GM18867 (cell line): ENCODE results near the gene ZEB2.

ENCODE experiments used
- ATAC-seq: cut with Tn5 transposase; IDR thresholded peaks from one replicate; pipeline ENCODE4 v1.9.1; 2021; ENCODE audit warnings: mild to moderate bottlenecking, moderate library complexity; ENCODE audit not compliant: unreplicated experiment

Gene ZEB2

GRCh38 chr2:144519934-144520731, at the start of gene ZEB2:
Gene ZEB2, minus strand, starts transcription at chr2:144520119. Its CDS starts 2,769 bp downstream, at chr2:144517350.
- no peak for ATAC-seq

- ATAC-seq: no peak
Measured at GRCh38 chr2:144567745-144568144, 47.8 kb upstream of the ZEB2 start.

GRCh38 chr2:144566448-144566847, 46.5 kb upstream of the ZEB2 start:
- ATAC-seq: no peak

GRCh38 chr2:144560251-144560650, 40.3 kb upstream of the ZEB2 start:
- no peak for ATAC-seq

GRCh38 chr2:144559681-144560080, 39.8 kb upstream of the ZEB2 start:
- no peak for ATAC-seq

- no peak for ATAC-seq
Measured at GRCh38 chr2:144559242-144559641, 39.3 kb upstream of the ZEB2 start.

- ATAC-seq: no peak
Measured at GRCh38 chr2:144554492-144555210, 34.7 kb upstream of the ZEB2 start.

- no peak for ATAC-seq
Measured at GRCh38 chr2:144553379-144553778, 33.5 kb upstream of the ZEB2 start.

- no peak for ATAC-seq
Measured at GRCh38 chr2:144552821-144553220, 32.9 kb upstream of the ZEB2 start.

- no peak for ATAC-seq
Measured at GRCh38 chr2:144550911-144551310, 31.0 kb upstream of the ZEB2 start.

GRCh38 chr2:144550084-144550483, 30.2 kb upstream of the ZEB2 start:
- no peak for ATAC-seq

GRCh38 chr2:144548532-144549191, 28.7 kb upstream of the ZEB2 start:
- ATAC-seq: peak; percentile 81

- no peak for ATAC-seq
Measured at GRCh38 chr2:144548088-144548487, 28.2 kb upstream of the ZEB2 start.

- no peak for ATAC-seq
Measured at GRCh38 chr2:144547494-144547893, 27.6 kb upstream of the ZEB2 start.

- ATAC-seq: no peak
Measured at GRCh38 chr2:144546933-144547332, 27.0 kb upstream of the ZEB2 start.

- ATAC-seq: no peak
Measured at GRCh38 chr2:144545787-144546186, 25.9 kb upstream of the ZEB2 start.

- ATAC-seq: no peak
Measured at GRCh38 chr2:144544053-144544452, 24.1 kb upstream of the ZEB2 start.

GRCh38 chr2:144541396-144541795, 21.5 kb upstream of the ZEB2 start:
- no peak for ATAC-seq

GRCh38 chr2:144539289-144539782, 19.4 kb upstream of the ZEB2 start:
- no peak for ATAC-seq

- no peak for ATAC-seq
Measured at GRCh38 chr2:144535300-144535699, 15.4 kb upstream of the ZEB2 start.

GRCh38 chr2:144533221-144533620, 13.3 kb upstream of the ZEB2 start:
- ATAC-seq: no peak

GRCh38 chr2:144530596-144530995, 10.7 kb upstream of the ZEB2 start:
- no peak for ATAC-seq
